Activated CD8-positive, alpha-beta memory T cell treated with anti-CD3 and anti-CD28 coated beads, Interleukin-2, amount 10 ng/mL, durations not matched to agents 7 days and 5 days (primary cell): ENCODE data around the gene GPR160. TPM values are rescaled to one million over a fixed set of nuclear protein-coding genes. Genes with fewer than 3 reads are reported as not detected.
A peak's percentile ranks its signal among the peaks of the same experiment; 100 is the strongest.

ENCODE experiments used
- ATAC-seq: fragments of 150-1000 bp; cut with Tn5 transposase; one replicate; pipeline ENCODE4 v1.10.0; 2021; ENCODE audit warnings: moderate library complexity
- CTCF ChIA-PET: fragments of 350-600 bp; sonication (Branson Sonifier 250); formaldehyde crosslinking; loops from one replicate; lab custom pipeline; 2021; ENCODE audit warnings: antibody characterized with exemption; lab: Charles Lee
- DNase-seq: peaks from one replicate; pipeline ENCODE4 v3.0.0-alpha.2; 2020
- H3K27ac Mint-ChIP-seq: one replicate; pipeline ENCODE4 v1.8.0; 2021; ENCODE audit warnings: mild to moderate bottlenecking, mixed read lengths
- H3K27me3 Mint-ChIP-seq: one replicate; pipeline ENCODE4 v1.8.0; 2021; ENCODE audit warnings: mixed read lengths
- H3K36me3 Mint-ChIP-seq: one replicate; pipeline ENCODE4 v1.8.0; 2021; ENCODE audit warnings: mild to moderate bottlenecking, mixed read lengths
- H3K4me1 Mint-ChIP-seq: one replicate; pipeline ENCODE4 v1.8.0; 2021; ENCODE audit warnings: mixed read lengths
- H3K4me3 Mint-ChIP-seq: one replicate; pipeline ENCODE4 v1.8.0; 2021; ENCODE audit warnings: mild to moderate bottlenecking, moderate library complexity, mixed read lengths
- H3K9me3 Mint-ChIP-seq: one replicate; pipeline ENCODE4 v1.8.0; 2022; ENCODE audit warnings: low read depth, mixed read lengths
- total RNA-seq, 2 experiments: library from RNA; stranded (reverse); gene quantifications; one replicate each; pipeline ENCODE4 v1.2.3, GENCODE V29; 2021

The GPR160 gene
- total RNA-seq, 2 experiments from 2014 or later: 3.6 to 6.4 TPM

DNA sequence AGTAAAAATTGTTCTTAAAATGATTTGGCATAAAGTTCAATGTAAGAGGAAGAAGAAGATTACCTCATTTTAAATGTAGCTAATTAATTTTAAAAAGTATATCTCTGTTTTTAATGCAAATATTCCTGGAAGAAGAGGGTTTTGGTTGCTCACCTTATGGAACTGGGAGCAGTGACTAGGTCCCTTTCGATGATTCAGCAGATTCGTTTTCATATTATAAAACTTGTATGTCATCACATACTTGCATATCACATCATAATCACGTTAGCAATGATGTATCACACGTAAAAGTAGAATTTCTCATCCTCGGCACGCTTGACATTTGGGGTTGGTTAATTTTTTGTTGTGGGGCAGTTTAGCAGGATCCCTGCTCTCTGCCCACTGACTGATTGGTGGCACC, 47.6 kb downstream of the GPR160 start:
- CTCF ChIA-PET: interaction anchor here (1.2 kb wide), 1 partner anchor 14 kb away, joined by 3 read pairs; no protein-coding TSS in a partner anchor
- H3K36me3 Mint-ChIP-seq: peaks cover 28% of the 10 kb centered on the region
- ATAC-seq: no peak
- no peak overlapping the region for H3K4me3 Mint-ChIP-seq
- H3K4me1 Mint-ChIP-seq: peaks cover 2% of the 10 kb centered on the region
- no peak for DNase-seq
- no peaks in the 10 kb centered on the region for H3K27me3 Mint-ChIP-seq
- H3K27ac Mint-ChIP-seq: no peak overlapping the region
- H3K9me3 Mint-ChIP-seq: no peaks in the 10 kb centered on the region

GRCh38 chr3:170089862-170090600, 52.2 kb downstream of the GPR160 start:
- CTCF ChIA-PET: no interaction called here
- Mint-ChIP-seq H3K9me3 (no peaks in the 10 kb centered on the region), H3K27me3 (no peaks in the 10 kb centered on the region), H3K4me3 (no peak overlapping the region), H3K36me3 (peaks cover 52% of the 10 kb centered on the region), H3K4me1 (peaks cover 3% of the 10 kb centered on the region), H3K27ac (peak overlapping the region; percentile 15)
- ATAC-seq: no peak
- no peak for DNase-seq

GRCh38 chr3:170090601-170090981, 52.8 kb downstream of the GPR160 start:
- no peak for ATAC-seq
- CTCF ChIA-PET: interaction anchor here (1.0 kb wide), 1 partner anchor 42 kb away, joined by 3 read pairs; no protein-coding TSS in a partner anchor
- peaks cover 52% of the 10 kb centered on the region for H3K36me3 Mint-ChIP-seq

DNA sequence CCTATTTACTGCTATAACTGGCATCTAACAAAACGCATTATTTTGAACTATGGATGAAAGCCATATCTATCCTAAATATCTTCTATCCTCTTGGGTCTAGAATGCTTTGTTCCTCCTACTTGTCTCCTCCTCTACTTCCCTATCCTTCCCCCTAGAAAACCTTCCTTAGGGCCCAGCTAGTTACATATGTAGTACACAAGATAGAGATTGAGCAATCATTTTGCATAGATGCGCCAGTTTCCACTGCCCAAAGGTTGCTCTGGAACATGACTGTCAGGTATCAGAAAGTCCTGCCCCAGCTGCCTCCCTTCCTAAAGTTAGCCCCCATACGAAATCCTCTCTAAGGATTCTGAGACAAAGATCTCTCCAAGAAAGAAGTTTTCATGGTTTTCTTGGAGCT, 55.1 kb downstream of the GPR160 start:
- H3K4me3 Mint-ChIP-seq: no peak overlapping the region
- H3K27ac Mint-ChIP-seq: no peak overlapping the region
- no peaks in the 10 kb centered on the region for H3K9me3 Mint-ChIP-seq
- peaks cover 4% of the 10 kb centered on the region for H3K4me1 Mint-ChIP-seq
- peaks cover 65% of the 10 kb centered on the region for H3K36me3 Mint-ChIP-seq
- no peak for DNase-seq
- CTCF ChIA-PET: interaction anchor here (1.8 kb wide), 1 partner anchor 8 kb away, joined by 5 read pairs; no protein-coding TSS in a partner anchor
- no peak for ATAC-seq
- H3K27me3 Mint-ChIP-seq: no peaks in the 10 kb centered on the region

More at GRCh38 chr3:170090601-170090981, 52.8 kb downstream of the GPR160 start:
- H3K4me3 Mint-ChIP-seq: no peak overlapping the region
- DNase-seq: no peak
- H3K9me3 Mint-ChIP-seq: no peaks in the 10 kb centered on the region
- H3K27me3 Mint-ChIP-seq: no peaks in the 10 kb centered on the region
- peaks cover 3% of the 10 kb centered on the region for H3K4me1 Mint-ChIP-seq
- no peak overlapping the region for H3K27ac Mint-ChIP-seq

DNA sequence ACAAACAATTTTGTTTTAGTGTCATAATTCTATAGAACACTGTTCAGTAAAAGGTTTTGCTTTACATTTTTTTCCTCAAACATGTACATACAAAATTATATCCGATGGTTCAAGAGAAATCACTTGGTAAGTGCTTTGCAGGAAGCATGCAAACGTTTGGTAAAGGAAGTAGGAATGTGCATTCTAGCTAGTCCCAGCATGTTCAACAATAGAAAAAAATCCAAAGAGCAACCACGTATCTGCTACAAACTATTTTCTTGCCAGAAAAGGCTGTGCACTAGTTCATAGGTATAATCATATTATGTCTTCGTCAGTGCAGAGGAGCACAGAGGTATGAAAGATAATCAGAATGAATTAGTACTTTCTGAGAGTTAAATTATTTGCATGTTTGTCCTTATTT, 58.0 kb downstream of the GPR160 start:
- CTCF ChIA-PET: no interaction called here
- Mint-ChIP-seq H3K27me3 (no peaks in the 10 kb centered on the region), H3K4me3 (no peak overlapping the region), H3K36me3 (peaks cover 74% of the 10 kb centered on the region), H3K9me3 (no peaks in the 10 kb centered on the region), H3K4me1 (peaks cover 18% of the 10 kb centered on the region), H3K27ac (no peak overlapping the region)
- DNase-seq (no peak), ATAC-seq (no peak)

- peaks cover 74% of the 10 kb centered on the region for H3K36me3 Mint-ChIP-seq
- no peaks in the 10 kb centered on the region for H3K9me3 Mint-ChIP-seq
- ATAC-seq (no peak), DNase-seq (no peak)
- no peak overlapping the region for H3K4me3 Mint-ChIP-seq
- no peaks in the 10 kb centered on the region for H3K27me3 Mint-ChIP-seq
- CTCF ChIA-PET: no interaction called here
- peaks cover 16% of the 10 kb centered on the region for H3K4me1 Mint-ChIP-seq
- H3K27ac Mint-ChIP-seq: no peak overlapping the region
Observed at GRCh38 chr3:170096342-170096741, 58.5 kb downstream of the GPR160 start.

- H3K27me3 Mint-ChIP-seq: no peaks in the 10 kb centered on the region
- peaks cover 16% of the 10 kb centered on the region for H3K4me1 Mint-ChIP-seq
- CTCF ChIA-PET: interaction anchor here (0.6 kb wide), 1 partner anchor 416 kb away, joined by 5 read pairs; no protein-coding TSS in a partner anchor
- no peaks in the 10 kb centered on the region for H3K9me3 Mint-ChIP-seq
- ATAC-seq (no peak), DNase-seq (no peak)
- peaks cover 72% of the 10 kb centered on the region for H3K36me3 Mint-ChIP-seq
- no peak overlapping the region for H3K4me3 Mint-ChIP-seq
- no peak overlapping the region for H3K27ac Mint-ChIP-seq
Observed at GRCh38 chr3:170098753-170099152, 61.0 kb downstream of the GPR160 start.

DNA sequence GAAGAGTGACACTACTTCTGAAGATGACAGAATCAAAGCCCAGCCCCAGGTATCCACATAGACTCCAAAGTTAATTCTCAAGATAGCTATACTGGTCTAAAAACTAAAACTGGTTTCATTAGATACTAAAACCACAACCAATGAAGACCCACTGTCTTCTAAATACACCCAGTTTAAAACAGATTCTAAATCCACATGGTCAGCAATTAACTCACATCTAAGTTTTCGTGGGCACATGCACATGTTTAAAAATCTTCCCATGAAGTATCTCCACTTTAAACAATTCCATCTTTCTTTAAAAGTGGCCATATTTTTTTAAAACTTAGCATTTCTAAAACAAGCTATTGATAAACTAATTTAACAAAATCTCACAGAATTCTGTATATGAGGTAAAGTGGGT, 63.1 kb downstream of the GPR160 start:
- H3K4me3 Mint-ChIP-seq: no peak overlapping the region
- no peaks in the 10 kb centered on the region for H3K9me3 Mint-ChIP-seq
- H3K27me3 Mint-ChIP-seq: no peaks in the 10 kb centered on the region
- no peak overlapping the region for H3K27ac Mint-ChIP-seq
- no peak for ATAC-seq
- CTCF ChIA-PET: no interaction called here
- H3K36me3 Mint-ChIP-seq: peaks cover 60% of the 10 kb centered on the region
- DNase-seq: no peak
- peaks cover 15% of the 10 kb centered on the region for H3K4me1 Mint-ChIP-seq

DNA sequence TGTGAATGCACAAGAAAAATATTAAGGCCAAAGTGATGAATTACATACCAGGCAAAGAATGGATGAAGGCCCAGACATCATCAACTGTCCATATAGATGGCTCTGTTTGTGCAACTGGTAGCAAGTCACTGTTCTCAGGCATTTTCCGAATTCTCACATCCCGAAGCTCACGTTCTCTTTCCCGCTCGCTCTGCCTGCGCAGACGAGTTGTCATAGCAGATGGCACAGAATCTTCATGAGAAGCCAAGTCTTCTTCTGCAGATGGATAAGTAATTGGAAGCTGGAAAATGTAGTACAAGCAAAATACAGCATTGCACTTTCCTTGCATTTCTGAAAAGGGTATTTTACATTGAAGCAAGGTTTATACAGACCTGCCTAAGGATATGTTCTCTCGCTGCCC, 64.6 kb downstream of the GPR160 start:
- no peaks in the 10 kb centered on the region for H3K9me3 Mint-ChIP-seq

DNA sequence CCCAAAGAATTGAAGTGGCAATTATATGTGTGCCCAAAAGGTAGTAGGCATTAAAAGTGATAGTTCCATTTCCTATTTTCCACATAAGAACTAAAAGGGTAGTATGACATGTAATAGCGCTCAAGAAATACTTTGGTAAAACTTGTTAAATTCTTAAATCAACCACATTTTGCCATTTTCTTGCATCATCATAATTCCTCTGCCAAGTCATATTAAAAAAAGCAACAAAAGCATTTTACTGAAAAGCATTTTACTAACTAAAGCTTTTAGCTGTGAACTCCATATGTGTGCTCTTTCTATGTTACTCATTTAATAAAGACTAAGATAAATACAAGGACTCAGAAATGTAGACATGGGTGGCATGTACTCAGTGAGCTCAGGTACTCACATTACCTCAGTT, 70.1 kb downstream of the GPR160 start:
- Mint-ChIP-seq H3K27ac (no peak overlapping the region), H3K4me1 (peaks cover 11% of the 10 kb centered on the region), H3K36me3 (peaks cover 42% of the 10 kb centered on the region), H3K4me3 (no peak overlapping the region), H3K27me3 (no peaks in the 10 kb centered on the region), H3K9me3 (no peaks in the 10 kb centered on the region)
- no peak for ATAC-seq
- DNase-seq: no peak
- CTCF ChIA-PET: no interaction called here

More for the DNA sequence above, 64.6 kb downstream of the GPR160 start:
- peaks cover 50% of the 10 kb centered on the region for H3K36me3 Mint-ChIP-seq
- no peaks in the 10 kb centered on the region for H3K27me3 Mint-ChIP-seq
- DNase-seq (no peak), ATAC-seq (no peak)
- CTCF ChIA-PET: interaction anchor here (1.1 kb wide), 1 partner anchor 19 kb away, joined by 3 read pairs; no protein-coding TSS in a partner anchor
- peaks cover 15% of the 10 kb centered on the region for H3K4me1 Mint-ChIP-seq
- no peak overlapping the region for H3K27ac Mint-ChIP-seq
- H3K4me3 Mint-ChIP-seq: no peak overlapping the region

DNA sequence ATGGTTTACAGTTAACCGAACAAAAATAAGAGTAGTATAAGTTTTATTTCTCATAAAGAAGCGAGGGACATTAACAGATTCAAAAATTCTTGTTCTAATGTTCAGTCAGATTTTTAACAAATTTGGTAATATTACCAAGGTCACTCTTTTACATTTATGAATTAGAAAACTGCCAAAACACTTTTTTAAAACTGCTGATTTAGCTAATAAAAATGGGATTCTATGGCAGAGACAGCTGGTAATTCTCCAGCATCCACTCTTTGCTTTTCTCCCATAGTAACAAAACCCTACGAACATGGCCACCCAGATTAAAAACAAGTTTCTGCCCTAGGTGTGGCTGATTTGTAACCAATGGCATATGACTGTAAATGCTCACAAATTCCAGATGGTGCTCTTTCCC, 71.2 kb downstream of the GPR160 start:
- peaks cover 11% of the 10 kb centered on the region for H3K4me1 Mint-ChIP-seq
- DNase-seq: no peak
- CTCF ChIA-PET: no interaction called here
- H3K27me3 Mint-ChIP-seq: no peaks in the 10 kb centered on the region
- ATAC-seq: no peak
- no peak overlapping the region for H3K4me3 Mint-ChIP-seq
- H3K36me3 Mint-ChIP-seq: peaks cover 48% of the 10 kb centered on the region
- no peak overlapping the region for H3K27ac Mint-ChIP-seq
- H3K9me3 Mint-ChIP-seq: no peaks in the 10 kb centered on the region

DNA sequence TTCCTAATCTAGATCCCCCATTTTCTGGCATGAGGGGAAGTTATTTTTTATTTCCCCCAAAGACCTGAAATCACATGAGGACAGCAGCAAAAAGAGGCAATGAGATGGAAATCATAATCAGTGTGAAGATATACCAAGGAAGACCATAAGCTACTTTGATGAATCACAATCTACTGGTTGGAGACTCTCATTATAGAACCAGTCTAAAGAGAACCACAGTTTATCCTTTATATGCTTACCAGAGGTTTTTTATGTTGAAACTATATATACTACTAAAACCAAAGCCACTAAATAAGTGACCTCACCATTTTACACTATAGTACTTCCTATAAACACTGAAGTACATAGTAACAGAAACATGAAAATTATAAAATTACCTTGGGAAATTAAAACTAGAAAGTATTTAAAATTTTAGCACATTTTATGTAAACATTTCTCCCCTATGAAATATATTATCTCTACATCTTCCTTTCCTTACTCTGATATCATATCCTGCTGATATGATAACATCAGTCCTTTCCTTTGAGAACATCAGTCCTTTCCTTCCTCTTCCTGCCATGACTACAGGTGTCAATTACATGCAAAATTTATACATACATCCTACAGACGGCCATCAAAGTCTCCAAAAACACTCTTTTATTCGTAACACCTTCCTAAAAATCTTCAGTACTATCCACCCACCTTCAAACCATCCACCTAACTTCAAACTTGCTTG, 71.9 kb downstream of the GPR160 start:
- CTCF ChIA-PET: no interaction called here
- Mint-ChIP-seq H3K4me1 (peaks cover 11% of the 10 kb centered on the region), H3K4me3 (no peak overlapping the region), H3K9me3 (no peaks in the 10 kb centered on the region), H3K27ac (no peak overlapping the region), H3K27me3 (no peaks in the 10 kb centered on the region), H3K36me3 (peaks cover 47% of the 10 kb centered on the region)
- DNase-seq: no peak
- no peak for ATAC-seq

GRCh38 chr3:170111147-170111771, 73.5 kb downstream of the GPR160 start:
- no peaks in the 10 kb centered on the region for H3K9me3 Mint-ChIP-seq
- H3K27ac Mint-ChIP-seq: no peak overlapping the region
- DNase-seq (no peak), ATAC-seq (no peak)
- H3K27me3 Mint-ChIP-seq: no peaks in the 10 kb centered on the region
- peaks cover 49% of the 10 kb centered on the region for H3K36me3 Mint-ChIP-seq
- CTCF ChIA-PET: no interaction called here
- H3K4me1 Mint-ChIP-seq: peaks cover 11% of the 10 kb centered on the region
- no peak overlapping the region for H3K4me3 Mint-ChIP-seq
